ENCODE results near the gene RNASE13. TPM values are rescaled to one million over a fixed set of nuclear protein-coding genes. Genes with fewer than 3 reads are reported as not detected.

RNASE13 gene
- total and polyA plus RNA-seq, 2 donors: not detected

- 78% methylated on average over 3 of the region's 3 CpGs for WGBS
- Histone ChIP-seq H3K4me1 (ENCODE audit: control insufficient read depth in 2 of 2, insufficient read depth in 2 of 2, low read length in 2 of 2) (peaks cover 7 to 15% of the 10 kb centered on the region in 2 donors), H3K27ac (ENCODE audit: low read depth in 1 of 2, low read length in 1 of 2) (no peak overlapping the region)
Measured at GRCh38 chr14:21026988-21027315, 7.7 kb downstream of the RNASE13 start.

DNA sequence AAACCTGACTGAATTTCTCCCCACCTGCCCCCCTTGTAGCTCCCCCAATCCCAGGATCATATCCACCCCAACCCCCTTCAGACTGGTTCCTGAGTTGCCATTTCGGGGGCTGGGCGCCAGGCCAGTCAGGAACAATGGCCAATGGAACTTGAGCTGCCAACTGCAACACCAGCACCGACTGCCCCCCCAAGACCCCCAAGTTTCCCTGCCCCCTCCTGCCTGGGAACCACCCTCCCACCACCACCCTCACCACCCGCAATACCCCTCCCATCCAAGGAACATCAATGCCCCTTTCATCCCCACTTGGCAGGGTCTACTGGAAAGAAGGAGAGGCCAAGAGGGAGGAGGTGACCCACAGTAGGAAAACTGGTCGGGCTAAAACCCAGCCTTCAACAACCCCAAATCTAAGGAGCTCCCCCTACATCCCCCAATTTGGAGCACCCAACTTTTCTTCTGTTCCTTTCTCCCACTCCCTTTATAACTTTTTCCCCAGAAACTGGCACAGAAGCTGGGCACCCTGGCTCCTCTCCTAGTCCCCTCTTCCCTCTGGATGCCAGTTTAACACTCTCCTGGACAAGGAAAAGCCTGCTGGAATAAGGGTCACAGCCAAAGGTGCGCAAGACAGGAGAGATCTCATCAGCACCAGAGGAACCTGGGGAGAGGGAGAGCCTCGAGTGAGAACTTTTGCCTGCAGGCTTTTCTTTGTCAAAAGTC lies 8.2 kb downstream of the RNASE13 start:
- H3K9me3 ChIP-seq (ENCODE audit: control insufficient read depth in 2 of 2, insufficient read depth in 1 of 2, low read length in 1 of 2): no peaks in the 10 kb centered on the region
- peak overlapping the region in 1 of 2 donors; percentile 9 for H3K27ac ChIP-seq (ENCODE audit: low read depth in 1 of 2, low read length in 1 of 2)
- H3K27me3 ChIP-seq (ENCODE audit: control insufficient read depth in 2 of 2, insufficient read depth in 1 of 2, low read length in 1 of 2): peaks cover 19 to 55% of the 10 kb centered on the region in 2 donors
- WGBS: 86% methylated on average over 7 of the region's 7 CpGs
- peaks cover 7 to 15% of the 10 kb centered on the region in 2 donors for H3K4me1 ChIP-seq (ENCODE audit: control insufficient read depth in 2 of 2, insufficient read depth in 2 of 2, low read length in 2 of 2)
- no peak for DNase-seq (ENCODE audit: low read depth in 6 of 9, low spot score in 9 of 9)
- no peak overlapping the region for H3K4me3 ChIP-seq (ENCODE audit: low read length in 2 of 2)
- H3K36me3 ChIP-seq (ENCODE audit: control insufficient read depth in 2 of 2, insufficient read depth in 2 of 2, low read length in 1 of 2): no peaks in the 10 kb centered on the region

More at GRCh38 chr14:21026988-21027315, 7.7 kb downstream of the RNASE13 start:
- H3K4me3 ChIP-seq (ENCODE audit: low read length in 2 of 2): no peak overlapping the region
- H3K36me3 ChIP-seq (ENCODE audit: control insufficient read depth in 2 of 2, insufficient read depth in 2 of 2, low read length in 1 of 2): no peaks in the 10 kb centered on the region
- DNase-seq (ENCODE audit: low read depth in 6 of 9, low spot score in 9 of 9): no peak
- no peaks in the 10 kb centered on the region for H3K9me3 ChIP-seq (ENCODE audit: control insufficient read depth in 2 of 2, insufficient read depth in 1 of 2, low read length in 1 of 2)
- peaks cover 19 to 52% of the 10 kb centered on the region in 2 donors for H3K27me3 ChIP-seq (ENCODE audit: control insufficient read depth in 2 of 2, insufficient read depth in 1 of 2, low read length in 1 of 2)

- no peaks in the 10 kb centered on the region for H3K36me3 ChIP-seq (ENCODE audit: control insufficient read depth in 2 of 2, insufficient read depth in 2 of 2, low read length in 1 of 2)
- peaks cover 17 to 59% of the 10 kb centered on the region in 2 donors for H3K27me3 ChIP-seq (ENCODE audit: control insufficient read depth in 2 of 2, insufficient read depth in 1 of 2, low read length in 1 of 2)
- peak in 3 of 9 donors; percentile 18 to 52 (median 28) for DNase-seq (ENCODE audit: low read depth in 6 of 9, low spot score in 9 of 9)
- H3K9me3 ChIP-seq (ENCODE audit: control insufficient read depth in 2 of 2, insufficient read depth in 1 of 2, low read length in 1 of 2): no peaks in the 10 kb centered on the region
- peaks cover 7 to 15% of the 10 kb centered on the region in 2 donors for H3K4me1 ChIP-seq (ENCODE audit: control insufficient read depth in 2 of 2, insufficient read depth in 2 of 2, low read length in 2 of 2)
- peak overlapping the region in 1 of 2 donors; percentile 9 for H3K27ac ChIP-seq (ENCODE audit: low read depth in 1 of 2, low read length in 1 of 2)
- WGBS: 19% methylated on average over 58 of the region's 58 CpGs
- H3K4me3 ChIP-seq (ENCODE audit: low read length in 2 of 2): peak overlapping the region; percentile 43 to 68
Measured at GRCh38 chr14:21025371-21026273, 9.0 kb downstream of the RNASE13 start.

DNA sequence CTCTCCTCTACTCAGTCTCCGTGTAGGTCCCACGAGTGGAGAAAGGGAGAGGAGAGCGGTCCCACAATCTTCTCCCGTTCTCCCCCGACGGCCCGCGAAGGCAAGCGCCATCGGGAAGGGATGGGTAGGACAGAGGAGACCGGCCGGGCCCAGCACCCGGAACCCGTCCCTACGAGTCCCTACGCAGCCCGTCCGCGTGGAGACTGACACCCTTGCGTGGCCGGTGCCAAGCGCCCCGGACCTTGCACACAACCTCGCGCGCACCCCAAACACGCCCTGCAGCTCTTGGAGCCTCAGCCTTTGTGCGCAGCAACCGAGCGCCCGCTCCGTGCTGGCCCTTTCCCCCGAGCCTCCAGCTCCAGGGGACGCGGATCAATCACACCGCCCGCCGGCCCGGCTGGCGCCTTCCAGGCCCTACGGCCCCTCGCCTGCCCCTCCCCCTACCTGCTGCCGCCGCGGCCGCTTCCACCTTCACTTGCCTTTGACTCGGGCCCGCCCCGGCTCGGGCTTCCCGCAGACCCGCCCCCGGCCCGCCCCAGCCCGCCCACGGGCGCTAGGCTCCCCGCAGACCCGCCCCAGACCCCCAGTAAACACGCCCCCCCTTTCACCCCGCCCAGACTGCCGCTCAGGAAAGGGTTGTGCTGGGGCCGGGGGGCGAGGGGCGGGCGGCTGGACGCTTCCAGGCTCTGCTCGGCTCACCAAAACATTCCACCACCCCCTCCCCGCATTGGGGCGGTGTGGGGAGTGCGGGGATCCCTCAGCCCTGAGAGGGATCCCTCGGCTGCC lies 9.8 kb downstream of the RNASE13 start, which contains the start of gene NDRG2:
NDRG2 (minus strand) TSS at position 477 of the 786 bp plus-strand sequence. CDS start 1,746 bp downstream, outside the sequence.
- H3K36me3 ChIP-seq (ENCODE audit: control insufficient read depth in 2 of 2, insufficient read depth in 2 of 2, low read length in 1 of 2): no peaks in the 10 kb centered on the region
- H3K27ac ChIP-seq (ENCODE audit: low read depth in 1 of 2, low read length in 1 of 2): peak within 1 kb of the TSS in 1 of 2 donors; percentile 9
- peak within 1 kb of the TSS; percentile 55 to 68 for H3K4me3 ChIP-seq (ENCODE audit: low read length in 2 of 2)
- peaks cover 7 to 15% of the 10 kb centered on the region in 2 donors for H3K4me1 ChIP-seq (ENCODE audit: control insufficient read depth in 2 of 2, insufficient read depth in 2 of 2, low read length in 2 of 2)
- H3K27me3 ChIP-seq (ENCODE audit: control insufficient read depth in 2 of 2, insufficient read depth in 1 of 2, low read length in 1 of 2): peaks cover 17 to 64% of the 10 kb centered on the region in 2 donors
- H3K9me3 ChIP-seq (ENCODE audit: control insufficient read depth in 2 of 2, insufficient read depth in 1 of 2, low read length in 1 of 2): no peaks in the 10 kb centered on the region
- WGBS: 1% methylated on average over 72 of the region's 72 CpGs
- peak in 7 of 9 donors; percentile 32 to 86 (median 70) for DNase-seq (ENCODE audit: low read depth in 6 of 9, low spot score in 9 of 9)

- peak overlapping the region; percentile 55 to 68 for H3K4me3 ChIP-seq (ENCODE audit: low read length in 2 of 2)
- no peaks in the 10 kb centered on the region for H3K36me3 ChIP-seq (ENCODE audit: control insufficient read depth in 2 of 2, insufficient read depth in 2 of 2, low read length in 1 of 2)
- 36% methylated on average over 17 of the region's 17 CpGs for WGBS
- H3K9me3 ChIP-seq (ENCODE audit: control insufficient read depth in 2 of 2, insufficient read depth in 1 of 2, low read length in 1 of 2): no peaks in the 10 kb centered on the region
- no peak overlapping the region for H3K27ac ChIP-seq (ENCODE audit: low read depth in 1 of 2, low read length in 1 of 2)
- H3K4me1 ChIP-seq (ENCODE audit: control insufficient read depth in 2 of 2, insufficient read depth in 2 of 2, low read length in 2 of 2): peaks cover 7 to 15% of the 10 kb centered on the region in 2 donors
- H3K27me3 ChIP-seq (ENCODE audit: control insufficient read depth in 2 of 2, insufficient read depth in 1 of 2, low read length in 1 of 2): peaks cover 17 to 64% of the 10 kb centered on the region in 2 donors
- no peak for DNase-seq (ENCODE audit: low read depth in 6 of 9, low spot score in 9 of 9)
Measured at GRCh38 chr14:21023817-21024584, 10.6 kb downstream of the RNASE13 start.

- H3K4me1 ChIP-seq (ENCODE audit: control insufficient read depth in 2 of 2, insufficient read depth in 2 of 2, low read length in 2 of 2): peaks cover 7 to 15% of the 10 kb centered on the region in 2 donors
- no peak overlapping the region for H3K4me3 ChIP-seq (ENCODE audit: low read length in 2 of 2)
- no peak overlapping the region for H3K27ac ChIP-seq (ENCODE audit: low read depth in 1 of 2, low read length in 1 of 2)
- no peak for DNase-seq (ENCODE audit: low read depth in 6 of 9, low spot score in 9 of 9)
- WGBS: 77% methylated on average over 7 of the region's 7 CpGs
- no peaks in the 10 kb centered on the region for H3K9me3 ChIP-seq (ENCODE audit: control insufficient read depth in 2 of 2, insufficient read depth in 1 of 2, low read length in 1 of 2)
- H3K36me3 ChIP-seq (ENCODE audit: control insufficient read depth in 2 of 2, insufficient read depth in 2 of 2, low read length in 1 of 2): no peaks in the 10 kb centered on the region
- H3K27me3 ChIP-seq (ENCODE audit: control insufficient read depth in 2 of 2, insufficient read depth in 1 of 2, low read length in 1 of 2): peaks cover 17 to 69% of the 10 kb centered on the region in 2 donors
Measured at GRCh38 chr14:21023174-21023573, 11.4 kb downstream of the RNASE13 start.

DNA sequence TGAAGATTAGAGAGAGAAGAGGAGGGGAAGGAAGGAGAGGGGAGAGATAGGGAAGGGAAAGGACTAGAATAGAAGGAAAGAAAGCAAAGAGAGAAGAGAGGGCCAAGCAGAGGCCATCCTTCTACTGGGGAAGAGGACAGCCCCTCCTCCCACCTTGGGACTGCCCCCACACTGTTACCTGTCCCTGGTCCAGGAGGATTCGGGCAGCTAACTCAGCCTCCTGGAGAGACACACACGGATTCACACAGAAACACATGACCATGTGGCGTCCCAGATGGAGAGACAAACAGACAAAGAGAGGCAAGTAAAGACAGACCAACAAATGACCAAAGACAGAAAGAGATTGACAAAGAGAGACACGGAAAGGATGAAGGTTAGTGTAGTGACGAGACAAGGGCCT lies 11.9 kb downstream of the RNASE13 start:
- 97% methylated on average over 5 of the region's 5 CpGs for WGBS

GRCh38 chr14:21020977-21021545 lies 13.5 kb downstream of the RNASE13 start:
- Histone ChIP-seq H3K9me3 (ENCODE audit: control insufficient read depth in 2 of 2, insufficient read depth in 1 of 2, low read length in 1 of 2) (no peaks in the 10 kb centered on the region), H3K27ac (ENCODE audit: low read depth in 1 of 2, low read length in 1 of 2) (no peak overlapping the region), H3K4me3 (ENCODE audit: low read length in 2 of 2) (no peak overlapping the region), H3K27me3 (ENCODE audit: control insufficient read depth in 2 of 2, insufficient read depth in 1 of 2, low read length in 1 of 2) (peaks cover 14 to 66% of the 10 kb centered on the region in 2 donors), H3K4me1 (ENCODE audit: control insufficient read depth in 2 of 2, insufficient read depth in 2 of 2, low read length in 2 of 2) (peaks cover 7 to 15% of the 10 kb centered on the region in 2 donors), H3K36me3 (ENCODE audit: control insufficient read depth in 2 of 2, insufficient read depth in 2 of 2, low read length in 1 of 2) (no peaks in the 10 kb centered on the region)
- 94% methylated on average over 5 of the region's 5 CpGs for WGBS
- no peak for DNase-seq (ENCODE audit: low read depth in 6 of 9, low spot score in 9 of 9)

More for the DNA sequence above, 11.9 kb downstream of the RNASE13 start:
- no peak for DNase-seq (ENCODE audit: low read depth in 6 of 9, low spot score in 9 of 9)
- Histone ChIP-seq H3K27ac (ENCODE audit: low read depth in 1 of 2, low read length in 1 of 2) (no peak overlapping the region), H3K36me3 (ENCODE audit: control insufficient read depth in 2 of 2, insufficient read depth in 2 of 2, low read length in 1 of 2) (no peaks in the 10 kb centered on the region), H3K4me3 (ENCODE audit: low read length in 2 of 2) (no peak overlapping the region), H3K27me3 (ENCODE audit: control insufficient read depth in 2 of 2, insufficient read depth in 1 of 2, low read length in 1 of 2) (peaks cover 17 to 71% of the 10 kb centered on the region in 2 donors), H3K9me3 (ENCODE audit: control insufficient read depth in 2 of 2, insufficient read depth in 1 of 2, low read length in 1 of 2) (no peaks in the 10 kb centered on the region), H3K4me1 (ENCODE audit: control insufficient read depth in 2 of 2, insufficient read depth in 2 of 2, low read length in 2 of 2) (peaks cover 7 to 15% of the 10 kb centered on the region in 2 donors)

All from thymus (tissue), 11 donors.